Keratinocyte (primary cell): ENCODE results near the gene SIPA1L3. TPM values are rescaled to one million over a fixed set of nuclear protein-coding genes. Genes with fewer than 3 reads are reported as not detected.

Experiments used
- DNase-seq: peaks from one replicate; pipeline ENCODE4 v3.0.0-alpha.2; 2011; ENCODE audit warnings: low read depth, missing footprints, low spot score
- FAIRE-seq: peaks from 2 replicates; lab custom pipeline; 2011; peaks lifted over from hg19 to GRCh38; lab: Jason Lieb, UNC
- H2AFZ ChIP-seq: 2 replicates; pipeline ENCODE4 v1.6.0; 2012; ENCODE audit warnings: low read length, control low read depth, inconsistent platforms; ENCODE audit not compliant: control insufficient read depth
- H3K27ac ChIP-seq: 2 replicates; pipeline ENCODE4 v1.5.1; 2011; ENCODE audit warnings: low read length; ENCODE audit not compliant: control insufficient read depth, insufficient read depth
- H3K27me3 ChIP-seq: 3 replicates; pipeline ENCODE4 v1.6.0; 2011; ENCODE audit warnings: low read length; ENCODE audit not compliant: control insufficient read depth, insufficient read depth; ENCODE audit errors: extremely low read depth
- H3K36me3 ChIP-seq, 2 experiments: 2 replicates in 1 of 2; 3 replicates in 1 of 2; pipeline ENCODE4 v1.5.1; 2011; ENCODE audit warnings: low read length in 2 of 2, mild to moderate bottlenecking in 1 of 2; ENCODE audit not compliant: control insufficient read depth in 2 of 2, insufficient read depth in 2 of 2; ENCODE audit errors: extremely low read depth in 1 of 2
- H3K4me1 ChIP-seq: 3 replicates; pipeline ENCODE4 v1.5.1; 2011; ENCODE audit warnings: low read length; ENCODE audit not compliant: control insufficient read depth, insufficient read depth; ENCODE audit errors: extremely low read depth
- H3K4me2 ChIP-seq: 3 replicates; pipeline ENCODE4 v1.6.0; 2011; ENCODE audit warnings: low read depth, low read length; ENCODE audit not compliant: control insufficient read depth, insufficient read depth; ENCODE audit errors: extremely low read depth
- H3K4me3 ChIP-seq, 3 experiments: fragments of 200-600 bp in 1 of 3; sonication (generic) in 1 of 3; 2 replicates in 2 of 3; 3 replicates in 1 of 3; pipeline ENCODE4 v1.5.1; 2011 to 2016; ENCODE audit warnings: low read length in 3 of 3, mild to moderate bottlenecking in 3 of 3, control low read depth in 2 of 3, inconsistent platforms in 1 of 3, low read depth in 1 of 3, mixed read lengths in 1 of 3, mixed run types in 1 of 3, moderate library complexity in 1 of 3; ENCODE audit not compliant: control insufficient read depth in 2 of 3, insufficient read depth in 2 of 3; ENCODE audit errors: extremely low read depth in 1 of 3
- H3K79me2 ChIP-seq: 2 replicates; pipeline ENCODE4 v1.6.0; 2012; ENCODE audit warnings: low read length; ENCODE audit not compliant: control insufficient read depth, insufficient read depth
- H3K9ac ChIP-seq: 3 replicates; pipeline ENCODE4 v1.6.0; 2011; ENCODE audit warnings: low read length; ENCODE audit not compliant: control insufficient read depth, insufficient read depth; ENCODE audit errors: extremely low read depth
- H3K9me1 ChIP-seq: 3 replicates; pipeline ENCODE4 v1.6.0; 2011; ENCODE audit warnings: low read length; ENCODE audit not compliant: control insufficient read depth, insufficient read depth; ENCODE audit errors: extremely low read depth
- H3K9me3 ChIP-seq: 2 replicates; pipeline ENCODE4 v1.5.1; 2012; ENCODE audit warnings: low read depth, low read length; ENCODE audit not compliant: control insufficient read depth
- H4K20me1 ChIP-seq: 3 replicates; pipeline ENCODE4 v1.6.0; 2011; ENCODE audit warnings: low read length; ENCODE audit not compliant: control insufficient read depth, insufficient read depth; ENCODE audit errors: extremely low read depth
- EZH2 ChIP-seq: IDR thresholded peaks from one replicate; pipeline ENCODE4 v1.6.1; 2012; ENCODE audit warnings: inconsistent platforms, mild to moderate bottlenecking, low read length, moderate library complexity
- dilution Hi-C: fragments of 300-500 bp; cut with MboI; formaldehyde crosslinking; loops from one replicate; pipeline ENCODE4 v1.7.0; 2020; ENCODE audit warnings: low sequenced_read_pairs; ENCODE audit not compliant: extremely low pct_ligation_motif_present
- polyA plus RNA-seq, 5 experiments: library from polyadenylated mRNA; depleted of rRNA in 3 of 5; stranded (reverse) in 3 of 5; stranded (forward) in 1 of 5; unstranded in 1 of 5; fragments of >200 nt; gene quantifications; 1 replicate in 1 of 5; 2 replicates in 3 of 5; 3 replicates in 1 of 5; pipeline versions ENCODE4 v1.2.1 to v1.2.3, GENCODE V29; 2011 to 2012; ENCODE audit warnings: missing spikeins in 2 of 5, low read depth in 1 of 5, low replicate concordance in 1 of 5
- TF ChIP-seq, protein P1 (sequence below), 3 experiments: IDR thresholded peaks in 1 of 3; conservative IDR thresholded peaks in 1 of 3; optimal IDR thresholded peaks in 1 of 3; 2 replicates in 2 of 3; 3 replicates in 1 of 3; pipeline versions ENCODE3 to v1.5.1; 2011; ENCODE audit warnings: low read length in 3 of 3, mild to moderate bottlenecking in 3 of 3, moderate library complexity in 2 of 3, control low read depth in 1 of 3, inconsistent platforms in 1 of 3; ENCODE audit not compliant: insufficient read depth in 2 of 3; ENCODE audit errors: extremely low read depth in 1 of 3

The SIPA1L3 gene
- polyA plus RNA-seq, 1 donor (not counting 4 experiments of a cell fraction or from before 2014, with no cell fraction given) = 8.0 TPM

DNA sequence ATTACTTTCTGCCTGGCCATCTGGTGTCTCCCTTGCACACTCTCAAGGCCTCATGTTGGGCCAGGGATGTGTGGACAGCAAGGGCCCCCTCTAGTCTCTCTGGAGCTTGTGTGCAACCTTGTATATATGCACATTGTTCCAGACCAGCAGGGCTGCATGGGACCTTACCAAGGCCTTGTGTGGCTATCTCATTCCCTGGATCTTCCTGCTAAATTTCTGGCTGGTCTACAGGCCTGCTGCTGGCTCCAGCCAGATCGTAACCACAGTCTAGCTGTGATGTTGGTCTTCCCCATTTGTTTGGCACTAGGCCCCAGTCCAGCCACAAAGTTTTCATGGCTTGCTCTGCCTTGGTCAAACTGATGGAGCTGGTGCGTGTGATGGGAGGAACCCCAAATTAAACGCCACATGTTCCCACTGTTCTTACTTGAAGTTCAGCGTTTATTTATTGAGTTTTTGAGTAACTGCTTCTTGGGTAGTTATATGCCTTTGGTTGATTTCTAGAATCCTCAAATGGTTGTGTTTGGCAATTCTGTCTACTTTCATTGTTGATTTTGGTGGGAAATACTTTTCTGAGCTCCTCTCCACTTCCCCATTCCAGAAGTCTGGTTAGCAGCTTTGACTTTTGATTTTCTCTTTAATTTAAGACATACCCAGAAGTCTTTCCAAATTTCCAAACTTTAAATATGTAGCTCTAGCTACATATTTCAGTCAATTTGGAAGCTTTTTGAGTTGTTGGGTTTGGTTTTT lies 56.4 kb downstream of the SIPA1L3 start:
- no peak for FAIRE-seq
- H3K27ac ChIP-seq = no peak overlapping the region
- peaks cover 4% of the 10 kb centered on the region for H4K20me1 ChIP-seq
- no peak for DNase-seq
- H3K9ac ChIP-seq = no peak overlapping the region
- dilution Hi-C loops = no loop called here
- no peak overlapping the region for H3K4me3 ChIP-seq
- H3K4me1 ChIP-seq = peaks cover 15% of the 10 kb centered on the region
- no peaks in the 10 kb centered on the region for H3K36me3 ChIP-seq
- H3K9me1 ChIP-seq = peaks cover 2% of the 10 kb centered on the region
- peaks cover 11% of the 10 kb centered on the region for H3K79me2 ChIP-seq
- H3K4me2 ChIP-seq = no peak overlapping the region
- no peaks in the 10 kb centered on the region for H3K27me3 ChIP-seq
- TF ChIP-seq EZH2 = no peak
- TF ChIP-seq, protein P1, sequence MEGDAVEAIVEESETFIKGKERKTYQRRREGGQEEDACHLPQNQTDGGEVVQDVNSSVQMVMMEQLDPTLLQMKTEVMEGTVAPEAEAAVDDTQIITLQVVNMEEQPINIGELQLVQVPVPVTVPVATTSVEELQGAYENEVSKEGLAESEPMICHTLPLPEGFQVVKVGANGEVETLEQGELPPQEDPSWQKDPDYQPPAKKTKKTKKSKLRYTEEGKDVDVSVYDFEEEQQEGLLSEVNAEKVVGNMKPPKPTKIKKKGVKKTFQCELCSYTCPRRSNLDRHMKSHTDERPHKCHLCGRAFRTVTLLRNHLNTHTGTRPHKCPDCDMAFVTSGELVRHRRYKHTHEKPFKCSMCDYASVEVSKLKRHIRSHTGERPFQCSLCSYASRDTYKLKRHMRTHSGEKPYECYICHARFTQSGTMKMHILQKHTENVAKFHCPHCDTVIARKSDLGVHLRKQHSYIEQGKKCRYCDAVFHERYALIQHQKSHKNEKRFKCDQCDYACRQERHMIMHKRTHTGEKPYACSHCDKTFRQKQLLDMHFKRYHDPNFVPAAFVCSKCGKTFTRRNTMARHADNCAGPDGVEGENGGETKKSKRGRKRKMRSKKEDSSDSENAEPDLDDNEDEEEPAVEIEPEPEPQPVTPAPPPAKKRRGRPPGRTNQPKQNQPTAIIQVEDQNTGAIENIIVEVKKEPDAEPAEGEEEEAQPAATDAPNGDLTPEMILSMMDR (optimal IDR thresholded peaks at IDR 0.05 in 1 of 3, IDR thresholded peaks at IDR 0.05 in 1 of 3, conservative IDR thresholded peaks at IDR 0.05 in 1 of 3; ENCODE audit: extremely low read depth in 1 of 3, insufficient read depth in 2 of 3, low read length in 3 of 3) = no peak
- no peaks in the 10 kb centered on the region for H3K9me3 ChIP-seq
- no peak overlapping the region for H2AFZ ChIP-seq

DNA sequence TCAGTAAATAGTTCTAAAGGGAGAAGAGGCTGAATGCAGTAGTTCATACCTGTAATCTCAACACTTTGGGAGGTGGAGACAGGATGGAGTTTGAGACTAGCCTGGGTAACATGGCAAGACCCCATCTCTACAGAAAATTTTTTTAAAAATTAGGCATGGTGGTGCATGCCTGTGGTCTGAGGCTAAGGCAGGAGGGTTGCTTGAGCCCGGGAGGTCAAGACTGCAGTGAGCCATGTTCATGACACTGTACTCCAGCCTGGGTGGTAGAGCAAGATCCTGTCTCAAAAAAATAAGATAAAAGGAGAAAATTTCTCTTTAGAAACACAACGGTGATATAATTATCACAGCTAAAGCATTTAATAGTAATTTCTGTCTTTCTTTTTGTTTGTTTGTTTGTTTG lies 57.1 kb downstream of the SIPA1L3 start:
- H3K9me1 ChIP-seq = peaks cover 2% of the 10 kb centered on the region
- H2AFZ ChIP-seq = no peak overlapping the region
- H3K36me3 ChIP-seq = no peaks in the 10 kb centered on the region
- H3K4me3 ChIP-seq = no peak overlapping the region
- no peaks in the 10 kb centered on the region for H3K27me3 ChIP-seq
- no peak overlapping the region for H3K27ac ChIP-seq
- TF ChIP-seq, protein P1 (optimal IDR thresholded peaks at IDR 0.05 in 1 of 3, IDR thresholded peaks at IDR 0.05 in 1 of 3, conservative IDR thresholded peaks at IDR 0.05 in 1 of 3; ENCODE audit: extremely low read depth in 1 of 3, insufficient read depth in 2 of 3, low read length in 3 of 3) = no peak
- no peak for TF ChIP-seq EZH2
- no peaks in the 10 kb centered on the region for H3K9me3 ChIP-seq
- no peak overlapping the region for H3K4me2 ChIP-seq
- FAIRE-seq (no peak), DNase-seq (no peak)
- H4K20me1 ChIP-seq = peaks cover 4% of the 10 kb centered on the region
- dilution Hi-C loops = no loop called here
- peaks cover 15% of the 10 kb centered on the region for H3K4me1 ChIP-seq
- peaks cover 13% of the 10 kb centered on the region for H3K79me2 ChIP-seq
- no peak overlapping the region for H3K9ac ChIP-seq
